SIG-M5 treated with dmso at 0.1 percent for 504 hours (cell line): Measurements from ENCODE around the gene CD7.

Source experiments
- DNase-seq: peaks from one replicate; lab custom pipeline; 2025; ENCODE audit not compliant: unreplicated experiment; lab: John Stamatoyannopoulos, UW

Gene CD7

GRCh38 chr17:82298538-82299421 lies 18.6 kb downstream of the CD7 start:
- no peak for DNase-seq

GRCh38 chr17:82297714-82298537 lies 19.5 kb downstream of the CD7 start:
- DNase-seq, result peak; percentile 86

- peak; percentile 79 for DNase-seq
Measured at GRCh38 chr17:82297280-82297713, 20.1 kb downstream of the CD7 start.

- no peak for DNase-seq
Measured at GRCh38 chr17:82296511-82297279, 20.7 kb downstream of the CD7 start.

- no peak for DNase-seq
Measured at GRCh38 chr17:82295472-82295814, 22.0 kb downstream of the CD7 start.

- DNase-seq, result no peak
Measured at GRCh38 chr17:82294064-82294773, 23.2 kb downstream of the CD7 start.

- peak; percentile 100 for DNase-seq
Measured at GRCh38 chr17:82292251-82293154, 24.9 kb downstream of the CD7 start.

GRCh38 chr17:82291582-82292250 lies 25.7 kb downstream of the CD7 start:
- no peak for DNase-seq

GRCh38 chr17:82287868-82288801 lies 29.3 kb downstream of the CD7 start:
- DNase-seq, result no peak

- DNase-seq, result no peak
Measured at GRCh38 chr17:82287013-82287867, 30.2 kb downstream of the CD7 start.

- no peak for DNase-seq
Measured at GRCh38 chr17:82285141-82285540, 32.3 kb downstream of the CD7 start.

- DNase-seq, result peak; percentile 51
Measured at GRCh38 chr17:82283208-82283749, 34.1 kb downstream of the CD7 start.

GRCh38 chr17:82282239-82283207 lies 34.9 kb downstream of the CD7 start:
- no peak for DNase-seq

- no peak for DNase-seq
Measured at GRCh38 chr17:82281502-82282238, 35.7 kb downstream of the CD7 start.

GRCh38 chr17:82281076-82281475 lies 36.3 kb downstream of the CD7 start:
- DNase-seq, result no peak
